ENCODE results near the gene COL5A1. TPM values are rescaled to one million over a fixed set of nuclear protein-coding genes. Genes with fewer than 3 reads are reported as not detected.
A peak's percentile ranks its signal among the peaks of the same experiment; 100 is the strongest.

The COL5A1 gene
- total RNA-seq, 1 donor from 2014 or later = 28.9 TPM

DNA sequence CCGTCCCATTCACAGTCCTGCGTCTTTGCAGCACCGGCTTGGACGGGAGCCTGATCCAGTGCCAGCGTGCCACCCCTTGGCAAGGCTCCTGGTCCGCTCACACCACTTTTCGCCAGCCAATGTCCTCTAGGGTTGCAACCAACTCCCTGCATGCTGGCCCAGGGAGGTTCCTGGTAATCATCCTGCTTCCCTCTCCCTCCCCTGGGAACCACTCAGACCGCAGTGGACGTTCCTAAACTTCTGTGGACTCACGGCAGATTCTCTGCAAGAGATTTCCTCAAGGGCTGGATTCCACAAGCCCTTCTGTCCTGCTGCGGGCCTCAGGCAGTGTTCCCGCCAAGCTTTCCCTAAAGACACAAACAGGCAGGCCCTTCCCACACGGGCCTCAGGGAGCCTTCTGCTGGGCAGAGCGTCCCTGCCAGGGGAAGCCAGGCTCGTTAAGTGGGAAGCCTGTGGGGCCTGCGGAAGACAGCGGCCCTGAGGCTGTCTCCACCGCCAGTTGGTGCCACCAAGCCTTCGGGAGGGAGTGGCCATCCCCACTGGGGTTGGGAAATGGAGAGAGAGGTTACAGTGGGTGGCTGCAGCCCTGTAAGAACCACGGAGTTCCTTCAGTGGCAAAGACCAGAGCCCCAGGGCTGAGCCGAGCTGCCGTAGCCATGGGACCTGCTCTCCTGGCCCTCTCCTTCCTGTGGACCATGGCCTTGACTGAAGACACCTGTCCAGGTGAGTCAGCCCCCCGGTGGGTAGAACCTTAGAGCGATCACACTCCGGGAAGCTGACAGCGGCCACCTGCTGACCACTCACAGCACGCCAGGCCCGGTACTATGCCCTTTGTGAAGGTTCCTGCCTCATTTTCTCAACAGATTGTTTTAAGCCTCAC is 222.6 kb downstream of the COL5A1 start:
- H3K27ac Mint-ChIP-seq (ENCODE audit: unreplicated experiment) = peak overlapping the region; percentile 38
- TF ChIP-seq CTCF (IDR thresholded peaks at IDR 0.05; ENCODE audit: partially characterized antibody, unreplicated experiment) = no peak
- no peak overlapping the region for H3K4me3 Mint-ChIP-seq (ENCODE audit: unreplicated experiment)
- H3K9me3 Mint-ChIP-seq (ENCODE audit: unreplicated experiment) = peaks cover 2% of the 10 kb centered on the region
- peaks cover 4% of the 10 kb centered on the region for H3K36me3 Mint-ChIP-seq (ENCODE audit: unreplicated experiment)
- H3K27me3 Mint-ChIP-seq (ENCODE audit: unreplicated experiment) = no peaks in the 10 kb centered on the region
- no peak for DNase-seq
- H3K4me1 Mint-ChIP-seq (ENCODE audit: low read depth, unreplicated experiment) = peaks cover 4% of the 10 kb centered on the region

- Mint-ChIP-seq H3K27me3 (ENCODE audit: unreplicated experiment) (no peaks in the 10 kb centered on the region), H3K4me3 (ENCODE audit: unreplicated experiment) (no peak overlapping the region), H3K9me3 (ENCODE audit: unreplicated experiment) (peaks cover 2% of the 10 kb centered on the region), H3K4me1 (ENCODE audit: low read depth, unreplicated experiment) (peaks cover 7% of the 10 kb centered on the region), H3K36me3 (ENCODE audit: unreplicated experiment) (peaks cover 4% of the 10 kb centered on the region), H3K27ac (ENCODE audit: unreplicated experiment) (no peak overlapping the region)
- no peak for TF ChIP-seq CTCF (IDR thresholded peaks at IDR 0.05; ENCODE audit: partially characterized antibody, unreplicated experiment)
- no peak for DNase-seq
These were observed 223.2 kb downstream of the COL5A1 start for GRCh38 chr9:134864821-134865190.

GRCh38 chr9:134867917-134868750 is 226.5 kb downstream of the COL5A1 start:
- no peak for DNase-seq
- Mint-ChIP-seq H3K27ac (ENCODE audit: unreplicated experiment) (no peak overlapping the region), H3K27me3 (ENCODE audit: unreplicated experiment) (no peaks in the 10 kb centered on the region), H3K9me3 (ENCODE audit: unreplicated experiment) (no peaks in the 10 kb centered on the region), H3K4me1 (ENCODE audit: low read depth, unreplicated experiment) (peaks cover 7% of the 10 kb centered on the region), H3K4me3 (ENCODE audit: unreplicated experiment) (no peak overlapping the region), H3K36me3 (ENCODE audit: unreplicated experiment) (peaks cover 6% of the 10 kb centered on the region)
- no peak for TF ChIP-seq CTCF (IDR thresholded peaks at IDR 0.05; ENCODE audit: partially characterized antibody, unreplicated experiment)

DNA sequence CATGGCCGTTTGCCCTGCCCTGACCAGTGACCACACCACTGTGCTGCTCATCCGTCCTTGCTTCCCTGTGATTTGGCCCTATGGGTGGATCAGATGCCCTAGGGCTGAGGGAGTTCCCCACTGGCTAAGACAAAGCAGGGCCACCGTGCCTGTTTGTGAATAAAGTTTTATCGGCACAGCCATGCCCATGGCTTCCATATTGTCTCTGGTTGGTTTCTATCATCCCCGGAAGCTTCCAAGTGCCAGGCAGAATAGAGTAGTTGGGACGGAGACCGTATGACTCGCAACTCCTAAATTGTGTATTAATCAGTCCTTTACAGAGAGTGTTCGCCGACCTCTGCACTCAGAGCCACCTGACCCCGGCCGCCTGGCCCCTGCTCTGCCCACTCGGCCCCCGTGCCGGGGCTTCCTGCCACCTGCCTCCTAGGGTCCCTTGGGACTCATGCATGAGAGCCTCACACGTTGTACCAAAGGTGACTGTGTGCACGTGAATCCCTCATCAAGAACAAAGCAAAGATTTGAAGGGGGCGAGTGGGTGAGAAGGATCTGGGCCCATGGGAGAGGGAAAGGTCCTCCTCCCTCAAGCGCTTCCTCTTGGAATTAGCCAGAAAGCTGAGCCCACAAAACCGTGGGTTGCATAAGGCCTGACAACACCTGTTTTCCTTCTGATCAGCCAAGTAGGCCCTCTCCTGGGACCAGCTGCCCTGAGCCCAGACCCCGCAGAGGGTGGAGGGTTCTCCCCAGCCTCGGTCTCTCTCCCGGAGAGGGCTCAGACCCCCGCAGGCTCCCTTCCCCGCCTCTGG is 227.3 kb downstream of the COL5A1 start:
- TF ChIP-seq CTCF (IDR thresholded peaks at IDR 0.05; ENCODE audit: partially characterized antibody, unreplicated experiment) = no peak
- Mint-ChIP-seq H3K27me3 (ENCODE audit: unreplicated experiment) (no peaks in the 10 kb centered on the region), H3K4me3 (ENCODE audit: unreplicated experiment) (no peak overlapping the region), H3K27ac (ENCODE audit: unreplicated experiment) (no peak overlapping the region), H3K36me3 (ENCODE audit: unreplicated experiment) (peaks cover 6% of the 10 kb centered on the region), H3K9me3 (ENCODE audit: unreplicated experiment) (no peaks in the 10 kb centered on the region), H3K4me1 (ENCODE audit: low read depth, unreplicated experiment) (peaks cover 8% of the 10 kb centered on the region)
- DNase-seq = no peak

Measured in glutamatergic neuron (in vitro differentiated cells).